Smooth muscle cell (in vitro differentiated cells): ENCODE data around the gene SMAD2. TPM values are rescaled to one million over a fixed set of nuclear protein-coding genes. Genes with fewer than 3 reads are reported as not detected.

Source experiments
- DNase-seq: peaks from one replicate; lab custom pipeline; 2025; ENCODE audit not compliant: unreplicated experiment; lab: John Stamatoyannopoulos, UW
- H2AFZ ChIP-seq: fragments of 200-600 bp; sonication (generic); 2 replicates; pipeline ENCODE4 v1.6.0; 2016; ENCODE audit warnings: antibody characterized with exemption, low read depth, mild to moderate bottlenecking
- H3F3A ChIP-seq: fragments of 200-600 bp; sonication (generic); 2 replicates; pipeline ENCODE4 v1.6.0; 2017; ENCODE audit warnings: antibody characterized with exemption, low read depth
- H3K27ac ChIP-seq: fragments of 200-600 bp; sonication (generic); 2 replicates; pipeline ENCODE4 v1.5.1; 2016; ENCODE audit warnings: low read depth, mild to moderate bottlenecking
- H3K27me3 ChIP-seq: fragments of 200-600 bp; sonication (generic); 2 replicates; pipeline ENCODE4 v1.6.1; 2016; ENCODE audit warnings: low read depth, mild to moderate bottlenecking
- H3K36me3 ChIP-seq: fragments of 200-600 bp; sonication (generic); 2 replicates; pipeline ENCODE4 v1.5.1; 2016; ENCODE audit warnings: low read depth
- H3K4me1 ChIP-seq: fragments of 200-600 bp; sonication (generic); 2 replicates; pipeline ENCODE4 v1.5.1; 2016; ENCODE audit warnings: low read depth
- H3K4me2 ChIP-seq: fragments of 200-600 bp; sonication (generic); 2 replicates; pipeline ENCODE4 v1.6.0; 2016; ENCODE audit warnings: mild to moderate bottlenecking
- H3K4me3 ChIP-seq: fragments of 200-600 bp; sonication (generic); 2 replicates; pipeline ENCODE4 v1.5.1; 2016; ENCODE audit warnings: mild to moderate bottlenecking
- H3K79me2 ChIP-seq: fragments of 200-600 bp; sonication (generic); 2 replicates; pipeline ENCODE4 v1.6.0; 2016; ENCODE audit warnings: low read depth, mild to moderate bottlenecking
- H3K9ac ChIP-seq: fragments of 200-600 bp; sonication (generic); 2 replicates; pipeline ENCODE4 v1.6.0; 2016; ENCODE audit warnings: low read depth
- H3K9me3 ChIP-seq: fragments of 200-600 bp; sonication (generic); replicated peaks from 2 replicates; pipeline ENCODE4 v1.5.1; 2016; ENCODE audit warnings: low read depth
- H4K20me1 ChIP-seq: fragments of 200-600 bp; sonication (generic); 2 replicates; pipeline ENCODE4 v1.6.0; 2016; ENCODE audit warnings: low read depth
- CTCF ChIP-seq: fragments of 200-600 bp; sonication (generic); IDR thresholded peaks from 2 replicates; pipeline ENCODE4 v1.5.1; 2017; ENCODE audit warnings: borderline replicate concordance, mild to moderate bottlenecking, antibody characterized with exemption; ENCODE audit not compliant: insufficient read depth, poor library complexity, severe bottlenecking
- WGBS: methylation state at CpG from one replicate; pipeline ENCODE4 v1.1.7; 2016; ENCODE audit warnings: low lambda C conversion rate; 5-methylcytosine and 5-hydroxymethylcytosine counted together
- polyA plus RNA-seq: library from polyadenylated mRNA; unstranded; fragments of >200 nt; fragmentation: Nextera tagmentation; extraction: Ambion mirVana; gene quantifications from 2 replicates; pipeline ENCODE4 v1.2.1, GENCODE V29; 2016
- total RNA-seq: library from RNA; depleted of rRNA; stranded (reverse); fragments of >200 nt; gene quantifications from 2 replicates; pipeline ENCODE4 v1.2.3, GENCODE V29; 2014

The SMAD2 gene
- total and polyA plus RNA-seq, 2 experiments from 2014 or later, result 63.8 to 120 TPM

- Histone ChIP-seq H3K4me2 (peak overlapping the region; percentile 39), H3K36me3 (no peaks in the 10 kb centered on the region), H3K27ac (peak overlapping the region; percentile 17), H2AFZ (no peak overlapping the region), H3K9me3 (no peaks in the 10 kb centered on the region), H3K4me1 (peaks cover 79% of the 10 kb centered on the region), H3K79me2 (peaks cover 99% of the 10 kb centered on the region), H3K4me3 (no peak overlapping the region), H3F3A (no peaks in the 10 kb centered on the region), H3K9ac (no peak overlapping the region), H4K20me1 (peaks cover 100% of the 10 kb centered on the region), H3K27me3 (no peaks in the 10 kb centered on the region)
- TF ChIP-seq CTCF, result no peak
- WGBS, result 28% methylated on average over 8 of the region's 8 CpGs
- no peak for DNase-seq
These were observed 12.4 kb downstream of the SMAD2 start for GRCh38 chr18:47917923-47918610.

DNA sequence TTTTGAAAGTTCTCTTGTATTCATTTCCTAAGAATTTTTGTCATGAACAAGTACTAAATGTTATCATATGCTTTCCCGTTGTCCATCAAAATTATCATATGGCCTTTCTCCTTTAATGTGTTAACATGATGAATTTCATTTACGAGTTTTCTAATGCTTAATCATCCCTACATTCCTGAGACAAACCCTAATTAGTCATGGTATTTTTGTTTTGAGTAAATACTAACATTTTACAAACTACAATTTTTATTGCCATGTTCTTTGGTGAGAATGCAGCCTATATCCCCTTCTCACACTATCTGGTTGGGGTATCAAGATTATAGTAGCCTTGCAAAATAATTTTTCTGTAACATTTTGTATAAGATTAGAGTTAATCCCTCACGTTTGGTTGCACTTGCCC lies 14.5 kb downstream of the SMAD2 start:
- DNase-seq, result no peak
- no peak overlapping the region for H3K4me3 ChIP-seq
- no peak for TF ChIP-seq CTCF
- H3K4me2 ChIP-seq, result no peak overlapping the region
- peaks cover 99% of the 10 kb centered on the region for H3K79me2 ChIP-seq
- WGBS, result 60% methylated on average over 3 of the region's 3 CpGs
- no peak overlapping the region for H3K27ac ChIP-seq
- H4K20me1 ChIP-seq, result peaks cover 100% of the 10 kb centered on the region
- no peaks in the 10 kb centered on the region for H3K9me3 ChIP-seq
- no peaks in the 10 kb centered on the region for H3K27me3 ChIP-seq
- no peak overlapping the region for H3K9ac ChIP-seq
- no peaks in the 10 kb centered on the region for H3F3A ChIP-seq
- no peaks in the 10 kb centered on the region for H3K36me3 ChIP-seq
- no peak overlapping the region for H2AFZ ChIP-seq
- peaks cover 73% of the 10 kb centered on the region for H3K4me1 ChIP-seq

DNA sequence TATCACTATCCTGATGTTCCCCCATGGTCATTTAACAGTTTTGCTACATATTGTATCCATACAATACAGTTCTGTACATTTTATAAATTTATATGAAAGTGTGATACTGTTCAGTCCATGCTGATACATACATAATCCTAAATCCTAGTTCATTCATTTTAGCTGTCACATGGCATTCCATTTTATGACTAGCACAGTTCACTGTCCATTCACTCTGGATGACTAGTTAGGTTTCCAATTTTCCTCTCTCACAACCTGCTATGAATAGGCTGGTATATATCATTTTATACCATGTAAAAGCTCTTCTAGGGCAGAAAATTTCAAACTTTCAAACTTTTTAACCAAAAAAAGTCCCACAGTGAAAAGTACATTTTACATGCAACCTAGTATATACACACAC lies 15.2 kb downstream of the SMAD2 start:
- Histone ChIP-seq H3K4me3 (no peak overlapping the region), H3K27ac (peak overlapping the region; percentile 54), H3K27me3 (no peaks in the 10 kb centered on the region), H3K79me2 (peaks cover 99% of the 10 kb centered on the region), H3K4me2 (no peak overlapping the region), H3K9me3 (no peaks in the 10 kb centered on the region), H3K9ac (no peak overlapping the region), H3F3A (no peaks in the 10 kb centered on the region), H3K4me1 (peaks cover 66% of the 10 kb centered on the region), H4K20me1 (peaks cover 100% of the 10 kb centered on the region), H2AFZ (no peak overlapping the region), H3K36me3 (no peaks in the 10 kb centered on the region)
- TF ChIP-seq CTCF, result no peak
- no peak for DNase-seq

DNA sequence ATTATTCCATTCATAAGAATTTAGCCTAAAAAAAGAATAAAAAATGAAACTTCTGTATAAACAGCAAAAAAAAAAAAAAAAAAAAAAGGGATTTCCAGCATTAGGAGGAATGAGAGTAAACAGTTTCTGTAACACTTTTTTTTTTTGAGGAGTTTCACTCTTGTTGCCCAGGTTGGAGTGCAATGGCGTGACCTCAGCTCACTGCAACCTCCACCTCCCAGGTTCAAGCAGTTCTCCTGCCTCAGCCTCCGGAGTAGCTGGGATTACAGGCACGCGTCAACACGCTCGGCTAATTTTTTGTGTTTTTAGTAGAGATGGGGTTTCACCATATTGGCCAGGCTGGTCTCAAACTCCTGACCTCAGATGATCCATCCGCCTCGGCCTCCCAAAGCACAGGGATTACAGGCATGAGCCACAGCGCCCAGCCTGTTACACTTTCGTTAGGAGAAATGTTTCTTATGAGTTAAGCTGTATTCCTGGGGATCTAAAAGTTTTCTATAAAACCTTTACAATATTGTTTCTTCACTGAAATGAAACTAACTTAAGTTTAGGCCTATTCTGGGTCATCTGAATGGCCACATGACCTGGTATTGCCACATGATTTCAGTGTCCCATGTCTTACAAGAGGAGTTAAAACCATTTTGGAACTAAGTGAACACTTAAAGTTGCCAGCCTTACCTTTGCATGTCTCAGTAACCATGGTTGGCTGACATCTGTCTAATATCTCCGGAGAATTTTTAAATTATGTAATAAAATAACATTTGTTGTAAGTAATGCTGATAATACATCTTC lies 17.5 kb downstream of the SMAD2 start:
- 83% methylated on average over 11 of the region's 11 CpGs for WGBS
- Histone ChIP-seq H3K27me3 (no peaks in the 10 kb centered on the region), H3K36me3 (no peaks in the 10 kb centered on the region), H3K9me3 (no peaks in the 10 kb centered on the region), H3K9ac (no peak overlapping the region), H3K4me1 (peaks cover 45% of the 10 kb centered on the region), H3K79me2 (peaks cover 99% of the 10 kb centered on the region), H3K4me2 (peak overlapping the region; percentile 11), H3K4me3 (no peak overlapping the region), H4K20me1 (peaks cover 100% of the 10 kb centered on the region), H3F3A (no peaks in the 10 kb centered on the region), H3K27ac (peak overlapping the region; percentile 54), H2AFZ (no peak overlapping the region)
- TF ChIP-seq CTCF, result no peak
- DNase-seq, result no peak
